Measurements from ENCODE around the gene CTSL.
"Not testable (repeated sequence)": the region's sequence is repeated elsewhere in the genome, so short reads cannot be mapped to it uniquely, and the experiment has no call there.

The CTSL gene

GRCh38 chr9:87725356-87725899, 491 bp upstream of the CTSL start:
- no peak for DNase-seq

- no peak for DNase-seq
These were observed 3.3 kb downstream of the CTSL start for GRCh38 chr9:87729246-87729645.

- DNase-seq = no peak
These were observed 5.4 kb downstream of the CTSL start for GRCh38 chr9:87731321-87731720.

GRCh38 chr9:87732344-87732743, 6.4 kb downstream of the CTSL start:
- DNase-seq = no peak

GRCh38 chr9:87732756-87733155, 6.8 kb downstream of the CTSL start:
- no peak for DNase-seq

GRCh38 chr9:87733273-87734052, 7.5 kb downstream of the CTSL start:
- DNase-seq = no peak

GRCh38 chr9:87734106-87734505, 8.2 kb downstream of the CTSL start:
- DNase-seq = no peak

GRCh38 chr9:87739546-87739945, 13.6 kb downstream of the CTSL start:
- no peak for DNase-seq

GRCh38 chr9:87740209-87740608, 14.3 kb downstream of the CTSL start:
- DNase-seq = no peak

GRCh38 chr9:87741326-87741725, 15.4 kb downstream of the CTSL start:
- no peak for DNase-seq

GRCh38 chr9:87741891-87742290, 16.0 kb downstream of the CTSL start:
- DNase-seq = no peak

GRCh38 chr9:87742813-87743428, 17.0 kb downstream of the CTSL start:
- DNase-seq = no peak

- DNase-seq = not testable (repeated sequence)
These were observed 18.3 kb downstream of the CTSL start for GRCh38 chr9:87744247-87744646.

GRCh38 chr9:87746186-87746585, 20.3 kb downstream of the CTSL start:
- no peak for DNase-seq

GRCh38 chr9:87748881-87749280, 23.0 kb downstream of the CTSL start:
- DNase-seq = no peak

- no peak for DNase-seq
These were observed 23.6 kb downstream of the CTSL start for GRCh38 chr9:87749335-87750035.

GRCh38 chr9:87750726-87751125, 24.8 kb downstream of the CTSL start:
- no peak for DNase-seq

- DNase-seq = no peak
These were observed 25.5 kb downstream of the CTSL start for GRCh38 chr9:87751423-87751822.

- DNase-seq = no peak
These were observed 25.9 kb downstream of the CTSL start for GRCh38 chr9:87751868-87752267.

- DNase-seq = no peak
These were observed 27.4 kb downstream of the CTSL start for GRCh38 chr9:87753313-87753712.

- not testable (repeated sequence) for DNase-seq
These were observed 32.4 kb downstream of the CTSL start for GRCh38 chr9:87758330-87758729.

GRCh38 chr9:87759980-87760379, 34.1 kb downstream of the CTSL start:
- not testable (repeated sequence) for DNase-seq

- DNase-seq = no peak
These were observed 34.6 kb downstream of the CTSL start for GRCh38 chr9:87760529-87760928.

- no peak for DNase-seq
These were observed 37.4 kb downstream of the CTSL start for GRCh38 chr9:87763286-87763685.
